Liver (tissue), 9 donors: Measurements from ENCODE around the gene DHRS1. TPM values are rescaled to one million over a fixed set of nuclear protein-coding genes. Genes with fewer than 3 reads are reported as not detected.

ENCODE experiments used
- DNase-seq: peaks from one replicate; pipeline ENCODE4 v3.0.0-alpha.2; 2017; ENCODE audit warnings: low spot score
- H3K27ac ChIP-seq, 2 donors: one replicate each; pipeline ENCODE4 v1.7.0; 2013; ENCODE audit warnings: inconsistent platforms in 2 of 2, low read length in 2 of 2, control low read depth in 1 of 2, low read depth in 1 of 2, mild to moderate bottlenecking in 1 of 2
- H3K27me3 ChIP-seq, 4 donors: one replicate each; pipeline versions ENCODE4 v1.6.1 to v1.7.0; 2013; ENCODE audit warnings: low read length in 3 of 4, inconsistent platforms in 1 of 4, mild to moderate bottlenecking in 1 of 4, moderate library complexity in 1 of 4; ENCODE audit not compliant: control insufficient read depth in 4 of 4, insufficient read depth in 4 of 4
- H3K36me3 ChIP-seq, 4 donors: one replicate each; pipeline versions ENCODE4 v1.6.1 to v1.7.0; 2013; ENCODE audit warnings: low read length in 3 of 4, mild to moderate bottlenecking in 3 of 4, low read depth in 1 of 4, moderate library complexity in 1 of 4; ENCODE audit not compliant: control insufficient read depth in 4 of 4, insufficient read depth in 3 of 4
- H3K4me1 ChIP-seq, 4 donors: one replicate each; pipeline versions ENCODE4 v1.6.1 to v1.7.0; 2013; ENCODE audit warnings: low read length in 3 of 4, mild to moderate bottlenecking in 3 of 4, moderate library complexity in 1 of 4; ENCODE audit not compliant: control insufficient read depth in 4 of 4, insufficient read depth in 4 of 4
- H3K4me3 ChIP-seq, 3 donors: one replicate each; pipeline versions ENCODE4 v1.6.1 to v1.7.0; 2013; ENCODE audit warnings: low read length in 3 of 3, control low read depth in 1 of 3, low read depth in 1 of 3, mild to moderate bottlenecking in 1 of 3
- H3K9ac ChIP-seq, 2 donors: one replicate each; pipeline ENCODE4 v1.7.0; 2013; ENCODE audit warnings: low read length in 2 of 2, mild to moderate bottlenecking in 2 of 2, moderate library complexity in 2 of 2, control low read depth in 1 of 2, low read depth in 1 of 2
- H3K9me3 ChIP-seq, 4 donors: one replicate each; pipeline versions ENCODE4 v1.6.1 to v1.7.0; 2013; ENCODE audit warnings: low read length in 3 of 4; ENCODE audit not compliant: control insufficient read depth in 4 of 4
- ATF3 ChIP-seq: IDR thresholded peaks from 2 replicates; pipeline ENCODE4 v1.6.1; 2016; ENCODE audit warnings: antibody characterized with exemption
- CTCF ChIP-seq: fragments of 150-350 bp; IDR thresholded peaks from 2 replicates; pipeline ENCODE4 v1.5.1; 2017; ENCODE audit warnings: improper control_type of control experiment, low read depth, low read length; ENCODE audit not compliant: missing input control
- EGR1 ChIP-seq, 2 donors: IDR thresholded peaks; 2 replicates each; pipeline ENCODE4 v1.6.1; 2016 to 2018; ENCODE audit warnings: antibody characterized with exemption in 2 of 2, low read depth in 2 of 2
- FOXA1 ChIP-seq: IDR thresholded peaks from 2 replicates; pipeline ENCODE4 v1.6.1; 2016; ENCODE audit warnings: antibody characterized with exemption
- FOXA2 ChIP-seq: IDR thresholded peaks from 2 replicates; pipeline ENCODE4 v1.6.1; 2016; ENCODE audit warnings: antibody characterized with exemption
- GABPA ChIP-seq, 2 donors: IDR thresholded peaks in 1 of 2; conservative IDR thresholded peaks in 1 of 2; 2 replicates each; pipeline ENCODE4 v1.6.1; 2016; ENCODE audit warnings: antibody characterized with exemption in 2 of 2, mild to moderate bottlenecking in 1 of 2, moderate library complexity in 1 of 2
- HNF4A ChIP-seq, 2 donors: conservative IDR thresholded peaks; 2 replicates each; pipeline ENCODE4 v1.6.1; 2016; ENCODE audit warnings: antibody characterized with exemption in 2 of 2, mild to moderate bottlenecking in 2 of 2
- HNF4G ChIP-seq: IDR thresholded peaks from 2 replicates; pipeline ENCODE4 v1.6.1; 2016; ENCODE audit warnings: antibody characterized with exemption
- JUND ChIP-seq, 2 donors: IDR thresholded peaks; 2 replicates each; pipeline ENCODE4 v1.6.1; 2016; ENCODE audit warnings: antibody characterized with exemption in 2 of 2
- MAX ChIP-seq: IDR thresholded peaks from 2 replicates; pipeline ENCODE4 v1.6.1; 2016; ENCODE audit warnings: antibody characterized with exemption
- NR2F2 ChIP-seq: IDR thresholded peaks from 2 replicates; pipeline ENCODE4 v1.6.1; 2016; ENCODE audit warnings: antibody characterized with exemption
- RAD21 ChIP-seq, 2 donors: IDR thresholded peaks; 2 replicates each; pipeline ENCODE4 v1.6.1; 2016; ENCODE audit warnings: antibody characterized with exemption in 2 of 2, mild to moderate bottlenecking in 2 of 2
- REST ChIP-seq: IDR thresholded peaks from 2 replicates; pipeline ENCODE4 v1.6.1; 2016; ENCODE audit warnings: antibody characterized with exemption, mild to moderate bottlenecking
- RXRA ChIP-seq, 2 donors: IDR thresholded peaks; 2 replicates each; pipeline ENCODE4 v1.6.1; 2017 to 2018; ENCODE audit warnings: antibody characterized with exemption in 2 of 2, mild to moderate bottlenecking in 1 of 2
- SP1 ChIP-seq: IDR thresholded peaks from 2 replicates; pipeline ENCODE4 v1.6.1; 2018; ENCODE audit warnings: antibody characterized with exemption, mild to moderate bottlenecking
- TAF1 ChIP-seq: conservative IDR thresholded peaks from 2 replicates; pipeline ENCODE4 v1.6.1; 2016; ENCODE audit warnings: antibody characterized with exemption, mild to moderate bottlenecking
- YY1 ChIP-seq: IDR thresholded peaks from 2 replicates; pipeline ENCODE4 v1.6.1; 2016; ENCODE audit warnings: antibody characterized with exemption, mild to moderate bottlenecking
- ZBTB33 ChIP-seq: IDR thresholded peaks from 2 replicates; pipeline ENCODE4 v1.6.1; 2016; ENCODE audit warnings: antibody characterized with exemption
- WGBS: extraction: QIAGEN DNeasy Blood & Tissue Kit; methylation state at CpG from one replicate; pipeline ENCODE4 v1.1.7; 2013; 5-methylcytosine and 5-hydroxymethylcytosine counted together
- polyA plus RNA-seq, 2 donors: library from polyadenylated mRNA; stranded (reverse) in 1 of 2; unstranded in 1 of 2; fragments of 200-250 nt in 1 of 2; fragments of >200 nt in 1 of 2; fragmentation: Nextera tagmentation in 1 of 2; extraction: Ambion mirVana in 1 of 2; gene quantifications; one replicate each; pipeline versions ENCODE4 v1.2.1 to v1.2.3, GENCODE V29; 2013 to 2015
- total RNA-seq, 2 donors: library from RNA; depleted of rRNA; stranded (reverse); fragments of >200 nt; gene quantifications; one replicate each; pipeline ENCODE4 v1.2.3, GENCODE V29; 2014
- donor health status: healthy.
- donor health status: healthy.
- donor health status: healthy.
- donor health status: healthy.
- donor health status: healthy.

DHRS1 gene
- total and polyA plus RNA-seq, 4 donors, result 30.3 to 84.9 (median 50.2) TPM

GRCh38 chr14:24293525-24293924, 6.1 kb downstream of the DHRS1 start:
- no peak overlapping the region for H3K27ac ChIP-seq
- no peak for DNase-seq
- no peaks in the 10 kb centered on the region for H3K27me3 ChIP-seq
- H3K4me1 ChIP-seq, result peaks cover 2 to 60% (median 56%) of the 10 kb centered on the region in 4 donors
- no peak overlapping the region for H3K4me3 ChIP-seq
- H3K9me3 ChIP-seq, result no peaks in the 10 kb centered on the region
- H3K36me3 ChIP-seq, result peaks cover 5 to 39% (median 25%) of the 10 kb centered on the region in 4 donors
- TF ChIP-seq NR2F2, result no peak
- H3K9ac ChIP-seq, result no peak overlapping the region
- WGBS, result 88% methylated on average over 2 of the region's 2 CpGs

GRCh38 chr14:24292118-24292807, 7.3 kb downstream of the DHRS1 start:
- DNase-seq, result no peak
- H3K27ac ChIP-seq, result no peak overlapping the region
- no peaks in the 10 kb centered on the region for H3K9me3 ChIP-seq
- peaks cover 5 to 39% (median 25%) of the 10 kb centered on the region in 4 donors for H3K36me3 ChIP-seq
- no peak overlapping the region for H3K4me3 ChIP-seq
- peaks cover 2 to 48% (median 47%) of the 10 kb centered on the region in 4 donors for H3K4me1 ChIP-seq
- no peaks in the 10 kb centered on the region for H3K27me3 ChIP-seq
- 85% methylated on average over 11 of the region's 11 CpGs for WGBS
- no peak overlapping the region for H3K9ac ChIP-seq
- TF ChIP-seq RAD21 (IDR thresholded peaks at IDR 0.05), result no peak
- no peak for TF ChIP-seq TAF1
- TF ChIP-seq REST, result no peak
- TF ChIP-seq HNF4G, result no peak
- no peak for TF ChIP-seq SP1
- no peak for TF ChIP-seq EGR1 (IDR thresholded peaks at IDR 0.05; ENCODE audit: low read depth in 2 of 2)
- no peak for TF ChIP-seq YY1
- no peak for TF ChIP-seq ATF3
- TF ChIP-seq MAX, result no peak
- TF ChIP-seq GABPA (IDR thresholded peaks at IDR 0.05 in 1 of 2, conservative IDR thresholded peaks at IDR 0.05 in 1 of 2), result no peak
- no peak for TF ChIP-seq FOXA1
- no peak for TF ChIP-seq JUND (IDR thresholded peaks at IDR 0.05)
- no peak for TF ChIP-seq CTCF
- no peak for TF ChIP-seq RXRA (IDR thresholded peaks at IDR 0.05)
- no peak for TF ChIP-seq FOXA2
- no peak for TF ChIP-seq ZBTB33
- no peak for TF ChIP-seq NR2F2
- no peak for TF ChIP-seq HNF4A (conservative IDR thresholded peaks at IDR 0.05)
